Activated CD8-positive, alpha-beta memory T cell treated with anti-CD3 and anti-CD28 coated beads for 1 hour (primary cell): ENCODE data around the gene TRIM37.
"Not testable (repeated sequence)": the region's sequence is repeated elsewhere in the genome, so short reads cannot be mapped to it uniquely, and the experiment has no call there.

Experiments used
- DNase-seq, 2 donors: peaks; one replicate each; pipeline ENCODE4 v3.0.0-alpha.2; 2020; ENCODE audit warnings: low read depth in 1 of 2; ENCODE audit errors: extremely low read depth in 1 of 2

The TRIM37 gene

GRCh38 chr17:58997756-58998553 lies 108.7 kb downstream of the TRIM37 start:
- no peak for DNase-seq

- DNase-seq: no peak
These were observed 109.7 kb downstream of the TRIM37 start for GRCh38 chr17:58996968-58997367.

GRCh38 chr17:58995247-58995940 lies 111.3 kb downstream of the TRIM37 start:
- DNase-seq: no peak

GRCh38 chr17:58993311-58993710 lies 113.4 kb downstream of the TRIM37 start:
- no peak for DNase-seq

DNA sequence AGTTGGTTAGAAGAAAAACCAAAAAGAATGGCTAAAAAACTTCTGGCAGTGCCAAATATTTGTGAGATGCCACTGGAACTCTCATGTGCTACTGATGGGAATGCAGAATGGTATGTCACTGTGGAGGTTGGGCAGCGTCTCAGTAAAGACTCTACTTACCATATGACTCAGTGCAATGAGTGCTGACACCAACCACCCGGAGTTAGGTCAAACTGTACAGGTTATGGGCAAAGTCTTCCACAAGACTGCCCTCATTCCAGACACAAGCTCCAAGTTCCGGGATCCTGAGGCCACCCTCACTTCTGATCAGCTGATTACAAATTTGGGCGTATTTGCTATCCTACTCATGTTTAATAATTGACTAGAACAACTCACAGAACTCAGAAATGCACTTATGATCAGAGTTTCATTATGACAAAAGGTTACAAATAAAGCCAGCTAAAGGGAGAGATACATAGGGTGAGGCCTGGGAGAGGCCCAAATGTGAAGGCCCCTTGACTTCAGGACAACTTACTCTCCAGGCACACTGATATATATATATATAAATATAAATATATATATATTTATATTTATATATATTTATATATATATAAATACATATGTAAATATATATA lies 114.9 kb downstream of the TRIM37 start:
- DNase-seq: no peak

- DNase-seq: no peak
These were observed 117.1 kb downstream of the TRIM37 start for GRCh38 chr17:58989629-58990028.

DNA sequence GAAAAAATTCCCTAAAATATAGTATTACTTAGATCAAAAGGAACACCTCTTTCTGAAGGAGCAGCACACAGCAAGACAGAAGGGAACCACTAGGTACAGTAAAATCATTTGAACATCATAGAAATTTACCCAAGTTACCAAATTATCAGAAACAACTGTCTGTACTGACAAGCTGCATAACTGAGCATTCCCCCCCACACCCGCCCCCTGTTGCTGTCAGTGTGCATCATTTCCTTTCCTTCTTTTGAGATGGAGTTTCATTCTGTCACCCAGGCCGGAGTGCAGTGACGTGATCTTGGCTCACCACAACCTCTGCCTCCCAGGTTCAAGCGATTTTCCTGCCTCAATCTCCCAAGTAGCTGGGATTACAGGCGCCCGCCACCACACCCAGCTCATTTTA lies 120.7 kb downstream of the TRIM37 start:
- DNase-seq: no peak

GRCh38 chr17:58985367-58985766 lies 121.3 kb downstream of the TRIM37 start:
- no peak for DNase-seq

DNA sequence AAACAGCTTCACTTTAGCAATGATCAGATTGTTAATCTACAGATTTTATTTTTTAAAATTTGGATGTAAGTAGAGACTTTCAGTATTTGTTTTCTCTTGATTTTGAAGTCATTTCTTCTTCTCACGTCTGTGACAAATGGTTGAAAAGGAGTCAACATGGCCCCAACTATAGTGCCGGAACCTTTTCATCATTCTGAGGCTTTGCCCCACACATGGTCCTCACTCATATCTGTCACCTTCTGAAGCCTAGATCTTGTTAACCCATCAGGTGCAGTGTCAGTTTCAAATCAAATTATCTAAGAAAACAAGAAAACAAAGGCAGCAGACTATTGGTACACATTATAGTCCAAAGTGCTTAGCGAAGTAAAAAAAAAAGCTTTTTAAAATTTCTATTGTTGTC lies 124.1 kb downstream of the TRIM37 start:
- DNase-seq: no peak

DNA sequence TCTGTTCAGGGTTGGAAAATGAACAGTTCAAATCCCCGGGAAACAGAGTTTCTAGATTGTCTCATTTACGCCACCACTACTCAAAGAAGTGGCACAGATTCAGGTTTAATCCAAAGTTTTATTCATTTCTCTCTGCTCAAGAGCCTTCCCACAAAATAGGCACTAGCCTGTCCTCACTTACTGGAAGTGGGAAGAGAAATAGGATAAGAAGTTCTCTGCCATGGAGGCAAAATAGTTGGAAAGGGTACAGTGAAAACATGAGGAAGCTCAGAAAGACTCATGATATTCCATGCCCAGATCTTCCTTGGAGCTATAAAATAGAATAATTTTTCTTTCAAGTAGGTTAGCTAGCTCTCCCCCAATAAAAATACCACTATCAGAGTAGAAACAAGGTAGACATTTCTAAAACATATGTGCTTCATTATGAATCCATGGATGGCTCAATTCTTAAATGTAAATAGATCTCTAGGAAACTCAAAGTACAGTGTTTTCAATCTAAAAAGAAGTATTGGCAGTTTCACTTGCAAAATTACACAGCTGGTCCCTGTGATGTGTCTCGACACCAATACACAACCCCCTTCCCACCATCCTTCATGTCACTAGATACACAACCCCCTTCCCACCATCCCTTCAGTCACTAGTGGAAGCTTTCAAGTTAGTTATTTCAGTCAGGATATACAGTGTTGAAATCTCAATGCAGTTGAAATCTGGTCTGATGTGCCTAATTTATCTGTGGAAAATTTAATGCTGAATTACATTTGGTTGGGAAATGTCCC lies 125.8 kb downstream of the TRIM37 start:
- DNase-seq: no peak

DNA sequence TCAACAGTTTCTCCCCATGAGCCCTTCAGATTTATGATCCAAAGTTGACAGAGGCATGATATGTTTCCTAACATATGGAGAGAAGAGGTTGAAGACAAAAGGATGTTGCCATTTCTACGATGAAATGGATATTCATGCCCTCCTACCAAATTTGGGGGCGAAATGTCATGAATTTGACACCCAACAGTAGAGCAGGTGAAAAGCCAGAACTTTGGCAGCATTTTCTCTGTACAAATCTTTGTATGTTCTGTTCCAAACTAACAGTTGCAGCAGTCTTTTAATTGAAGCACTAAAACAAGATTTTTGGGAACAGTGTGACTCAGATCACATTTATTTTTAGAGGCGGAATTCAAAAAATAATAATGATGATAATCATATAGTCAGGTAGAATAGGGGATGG lies 130.1 kb downstream of the TRIM37 start:
- no peak for DNase-seq

- no peak for DNase-seq
These were observed 132.3 kb downstream of the TRIM37 start for GRCh38 chr17:58974354-58974753.

DNA sequence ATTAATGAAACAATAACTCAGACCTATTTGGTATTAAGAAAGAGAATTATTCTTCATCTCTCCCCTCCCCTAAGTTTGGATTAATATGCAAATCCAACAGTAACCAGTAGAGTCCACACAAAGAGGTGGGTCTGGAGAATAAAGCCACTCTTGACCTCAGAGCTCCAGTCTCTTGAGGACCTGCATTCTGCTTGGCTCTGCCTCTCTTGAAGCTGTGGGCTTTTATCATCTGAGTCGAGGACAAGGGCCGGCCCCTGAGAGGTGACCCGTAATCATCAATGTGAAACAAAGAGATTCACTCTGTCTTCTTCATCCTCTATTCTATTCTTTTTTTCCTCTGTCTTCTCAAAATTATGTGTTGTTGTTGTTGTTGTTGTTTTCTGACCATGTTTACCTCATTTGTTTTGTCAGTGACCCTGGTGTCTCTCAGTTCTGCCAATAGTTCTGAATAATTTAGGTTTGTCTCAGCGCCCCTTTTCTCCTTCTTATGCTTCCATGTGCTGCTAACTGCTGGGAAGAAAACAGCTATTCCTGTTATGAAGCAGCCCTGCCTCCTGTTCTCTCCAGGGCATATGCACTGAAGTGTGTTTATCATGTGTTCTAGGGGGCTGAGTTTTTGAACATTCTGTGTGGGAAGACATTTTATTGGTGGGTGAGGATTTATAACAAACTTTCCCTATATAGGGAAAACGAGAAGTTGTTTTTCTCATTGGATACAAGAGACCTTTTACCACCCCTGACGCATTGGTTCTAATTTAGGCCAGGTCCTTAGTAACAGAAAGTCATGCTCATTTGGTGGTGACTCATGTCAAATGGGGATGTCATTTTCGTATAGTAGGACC lies 135.8 kb downstream of the TRIM37 start:
- DNase-seq: no peak

DNA sequence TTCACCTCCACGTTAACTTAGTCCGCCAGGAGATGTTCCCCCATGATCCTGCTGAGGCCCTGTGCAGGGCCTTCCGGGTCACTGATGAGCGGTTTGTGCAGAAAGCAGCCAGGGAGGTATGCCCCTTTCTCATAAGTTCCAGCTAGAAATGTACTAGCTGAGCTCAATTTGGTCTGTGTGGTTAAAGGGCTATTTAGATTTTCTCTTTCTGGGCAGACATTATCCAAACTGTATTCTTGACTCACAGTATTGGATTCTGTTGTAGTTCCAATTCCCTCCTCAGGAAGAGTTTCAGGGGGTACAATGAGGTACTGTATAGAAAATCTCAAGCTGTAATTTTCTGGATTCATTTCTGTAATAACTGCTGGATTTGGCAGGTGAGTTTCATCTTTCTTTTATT lies 137.1 kb downstream of the TRIM37 start:
- no peak for DNase-seq

- no peak for DNase-seq
These were observed 137.5 kb downstream of the TRIM37 start for GRCh38 chr17:58969156-58969555.

- DNase-seq: no peak
These were observed 138.1 kb downstream of the TRIM37 start for GRCh38 chr17:58968426-58969061.

- no peak for DNase-seq
These were observed 140.5 kb downstream of the TRIM37 start for GRCh38 chr17:58966208-58966607.

DNA sequence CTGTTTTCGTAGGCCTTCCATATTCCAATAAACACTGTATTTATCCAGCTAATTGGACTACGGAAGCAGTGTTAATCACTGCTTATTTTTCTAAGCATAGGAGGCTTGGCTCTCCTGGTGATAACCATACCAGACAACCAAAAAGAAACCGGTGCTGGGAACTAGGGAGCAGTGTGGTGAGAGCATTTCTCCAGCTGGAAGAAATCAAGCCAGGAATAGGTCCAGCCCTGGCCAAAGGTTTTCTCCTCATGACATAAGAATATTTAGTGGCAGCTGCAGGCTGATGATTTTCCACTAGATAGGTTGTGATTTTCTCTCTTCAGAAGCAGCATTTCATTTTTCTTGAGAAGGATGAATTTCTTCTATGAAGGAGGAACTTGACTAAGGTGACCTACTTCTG lies 141.5 kb downstream of the TRIM37 start:
- DNase-seq: no peak

GRCh38 chr17:58960068-58960467 lies 146.6 kb downstream of the TRIM37 start:
- no peak for DNase-seq

DNA sequence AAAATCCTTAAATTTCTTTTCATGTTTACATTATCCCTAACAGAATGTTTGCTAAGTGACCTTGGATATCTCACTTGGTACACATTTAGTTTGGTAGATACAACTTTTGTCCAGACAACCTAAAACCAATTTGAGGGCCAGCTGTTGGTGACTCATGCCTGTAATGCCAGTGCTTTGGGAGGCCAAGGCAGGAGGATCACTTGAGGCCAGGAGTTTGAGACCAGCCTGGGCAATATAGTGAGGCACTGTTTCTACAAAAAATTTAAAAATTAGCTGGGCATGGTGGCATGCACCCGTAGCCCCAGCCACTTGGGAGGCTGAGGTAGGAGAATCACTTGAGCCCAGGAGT lies 149.0 kb downstream of the TRIM37 start:
- DNase-seq: not testable (repeated sequence)
